ENCODE measurements around the gene RTP3.
"Not testable (repeated sequence)": the region's sequence is repeated elsewhere in the genome, so short reads cannot be mapped to it uniquely, and the experiment has no call there.

Gene RTP3

DNA sequence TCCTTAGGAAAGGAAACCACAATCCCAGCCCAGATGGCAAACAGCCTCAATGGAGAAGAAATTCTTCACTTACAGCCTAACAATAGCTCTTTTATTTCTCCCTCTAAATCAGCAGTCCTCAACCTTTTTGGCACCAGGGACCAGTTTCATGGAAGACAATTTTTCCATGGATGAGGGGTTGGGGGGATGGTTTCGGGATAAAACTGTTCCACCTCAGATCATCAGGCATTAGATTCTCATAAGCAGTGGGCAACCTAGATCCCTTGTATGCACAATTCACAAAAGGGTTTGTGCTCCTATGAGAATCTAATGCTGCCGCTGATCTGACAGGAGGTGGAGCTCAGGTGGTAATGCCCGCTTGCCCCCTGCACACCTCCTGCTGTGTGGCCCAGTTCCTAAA is 50.8 kb downstream of the RTP3 start:
- DNase-seq (ENCODE audit: low spot score): not testable (repeated sequence)

DNA sequence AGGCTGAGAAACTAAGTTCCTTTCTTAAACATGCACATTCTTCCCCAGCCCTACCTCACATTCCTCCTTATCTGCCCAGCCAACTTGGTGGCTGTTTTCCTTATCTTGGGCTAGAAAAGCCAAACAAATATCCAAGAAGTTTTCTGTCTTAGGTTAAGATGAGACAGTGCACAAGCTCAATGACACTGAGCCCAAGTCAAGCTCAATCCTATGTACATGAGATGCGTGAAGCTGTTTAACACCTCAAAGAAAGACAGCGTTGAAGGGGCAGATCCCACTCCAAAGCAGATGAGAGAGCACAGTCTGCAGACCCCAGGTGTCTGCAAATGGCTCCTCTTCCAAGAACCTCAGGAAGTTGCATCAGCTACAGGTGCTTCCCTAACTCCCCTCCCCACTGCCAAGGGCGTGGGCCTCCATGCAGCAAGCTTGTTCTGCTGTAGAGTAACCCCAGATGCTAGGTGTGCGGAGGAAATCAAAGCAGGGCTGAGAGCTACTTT is 51.7 kb downstream of the RTP3 start:
- DNase-seq (ENCODE audit: low spot score): no peak

DNA sequence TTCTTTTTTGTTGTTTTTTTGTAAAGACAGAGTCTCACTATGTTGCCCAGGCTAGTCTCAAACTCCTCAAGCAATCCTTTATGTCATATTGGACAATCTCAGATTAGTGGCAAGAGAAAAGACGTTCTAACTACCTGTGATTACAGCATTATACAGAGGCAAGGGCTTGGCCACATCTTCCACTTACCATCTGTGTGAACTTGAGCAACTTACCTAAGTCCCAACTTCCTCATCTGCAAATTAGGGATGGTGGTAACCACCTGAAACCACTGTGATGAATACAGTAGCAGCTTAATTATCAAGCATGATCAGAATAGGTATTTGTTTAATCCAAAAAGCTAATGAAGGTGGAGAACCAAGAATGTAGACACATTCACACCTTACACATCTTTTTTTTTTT is 52.2 kb downstream of the RTP3 start:
- DNase-seq (ENCODE audit: low spot score): no peak
